HCT116 (cell line): ENCODE data around the gene CLRN1. TPM values are rescaled to one million over a fixed set of nuclear protein-coding genes. Genes with fewer than 3 reads are reported as not detected.
"Not testable (repeated sequence)": the region's sequence is repeated elsewhere in the genome, so short reads cannot be mapped to it uniquely, and the experiment has no call there.

Source experiments
- ATAC-seq: fragments of 200-7000 bp; cut with Tn5 transposase; 2 replicates; pipeline ENCODE4 v1.9.1; 2020; ENCODE audit warnings: mild to moderate bottlenecking, moderate library complexity
- BruUV-seq: library from RNA; stranded (reverse); fragments of 400-500 nt; replicated peaks from 2 replicates; lab custom pipeline; 2021; lab: Mats Ljungman, UMichigan
- CTCF ChIA-PET: fragments of 300-600 bp; sonication (Branson Sonifier 250); formaldehyde crosslinking; loops from one replicate; lab custom pipeline; 2021; ENCODE audit warnings: antibody characterized with exemption; lab: Charles Lee
- POLR2A ChIA-PET: fragments of 300-600, 350-600 bp; sonication (Branson Sonifier 250); formaldehyde crosslinking; loops from one replicate; lab custom pipeline; 2021; ENCODE audit warnings: antibody characterized with exemption; lab: Charles Lee
- RAD21 ChIA-PET, 2 experiments: fragments of 300-600 bp; sonication (Branson Sonifier 250); formaldehyde crosslinking; loops; one replicate each; lab custom pipeline; 2023; ENCODE audit warnings: low total read pairs in 2 of 2; ENCODE audit not compliant: uncharacterized antibody in 2 of 2, unreplicated experiment in 2 of 2, low non-redundant PET in 1 of 2; lab: Charles Lee
- DNase-seq: peaks from one replicate; pipeline ENCODE4 v3.0.0-alpha.2; 2010; ENCODE audit warnings: low read depth, low spot score
- H2AFZ ChIP-seq: fragments of 200-600 bp; shearing (Covaris generic), sonication (generic); 2 replicates; pipeline ENCODE4 v1.6.1; 2017; ENCODE audit warnings: low read depth, mixed run types, mixed read lengths, antibody characterized with exemption, low read length; ENCODE audit not compliant: poor library complexity, severe bottlenecking
- H3K27ac ChIP-seq: 2 replicates; pipeline ENCODE4 v1.5.1; 2012; ENCODE audit warnings: low read depth, low read length
- H3K27me3 ChIP-seq: fragments of 200-600 bp; sonication (generic); 2 replicates; pipeline ENCODE4 v1.6.1; 2016; ENCODE audit warnings: mixed run types, low read length, mixed read lengths; ENCODE audit not compliant: insufficient read depth
- H3K36me3 ChIP-seq, 2 experiments: fragments of 200-500 bp in 1 of 2; fragments of 200-600 bp in 1 of 2; sonication (Bioruptor generic) in 1 of 2; sonication (generic) in 1 of 2; 2 replicates each; pipeline versions ENCODE4 v1.5.1 to v1.6.1; 2014 to 2016; ENCODE audit warnings: low read length in 2 of 2, inconsistent platforms in 1 of 2, mixed read lengths in 1 of 2, mixed run types in 1 of 2; ENCODE audit not compliant: insufficient read depth in 2 of 2, control insufficient read depth in 1 of 2
- H3K4me1 ChIP-seq, 2 experiments: fragments of 200-600 bp in 1 of 2; sonication (generic) in 1 of 2; 2 replicates each; pipeline versions ENCODE4 v1.5.1 to v1.6.1; 2012 to 2017; ENCODE audit warnings: low read length in 2 of 2, inconsistent platforms in 1 of 2, mild to moderate bottlenecking in 1 of 2, mixed read lengths in 1 of 2, mixed run types in 1 of 2, moderate library complexity in 1 of 2; ENCODE audit not compliant: insufficient read depth in 2 of 2, control insufficient read depth in 1 of 2
- H3K4me2 ChIP-seq: fragments of 200-600 bp; sonication (generic); 2 replicates; pipeline ENCODE4 v1.6.1; 2017; ENCODE audit warnings: mixed run types, low read length, mixed read lengths
- H3K4me3 ChIP-seq, 2 experiments: fragments of 200-600 bp in 1 of 2; sonication (generic) in 1 of 2; replicated peaks in 1 of 2; 2 replicates each; pipeline ENCODE4 v1.5.1; 2011 to 2016; ENCODE audit warnings: low read length in 2 of 2, control low read depth in 1 of 2, low read depth in 1 of 2, mild to moderate bottlenecking in 1 of 2, mixed read lengths in 1 of 2, mixed run types in 1 of 2
- H3K79me2 ChIP-seq: fragments of 200-600 bp; sonication (generic); 2 replicates; pipeline ENCODE4 v1.6.1; 2017; ENCODE audit warnings: mild to moderate bottlenecking, mixed run types, low read length, moderate library complexity, mixed read lengths; ENCODE audit not compliant: insufficient read depth
- H3K9ac ChIP-seq: fragments of 200-600 bp; sonication (generic); 2 replicates; pipeline ENCODE4 v1.6.1; 2016; ENCODE audit warnings: low read length, mixed read lengths
- H3K9me2 ChIP-seq: fragments of 200-600 bp; sonication (generic), shearing (Covaris generic); 2 replicates; pipeline ENCODE4 v1.6.1; 2017; ENCODE audit warnings: mixed run types, mild to moderate bottlenecking, moderate library complexity; ENCODE audit not compliant: insufficient read depth
- H3K9me3 ChIP-seq, 2 experiments: fragments of 200-500 bp in 1 of 2; fragments of 200-600 bp in 1 of 2; sonication (Bioruptor generic) in 1 of 2; sonication (generic) in 1 of 2; 2 replicates each; pipeline ENCODE4 v1.6.1; 2014 to 2017; ENCODE audit warnings: low read length in 2 of 2, mixed read lengths in 2 of 2, inconsistent platforms in 1 of 2, low read depth in 1 of 2, mild to moderate bottlenecking in 1 of 2, mixed run types in 1 of 2, moderate library complexity in 1 of 2; ENCODE audit not compliant: control insufficient read depth in 1 of 2, insufficient read depth in 1 of 2
- H4K20me1 ChIP-seq: fragments of 200-600 bp; sonication (generic), shearing (Covaris generic); 2 replicates; pipeline ENCODE4 v1.6.1; 2017; ENCODE audit warnings: mixed run types, mild to moderate bottlenecking, moderate library complexity; ENCODE audit not compliant: insufficient read depth
- ATF3 ChIP-seq: IDR thresholded peaks from 2 replicates; pipeline ENCODE4 v1.6.1; 2012
- ELF1 ChIP-seq: IDR thresholded peaks from 2 replicates; pipeline ENCODE4 v1.6.1; 2012; ENCODE audit warnings: low read depth, borderline replicate concordance
- EZH2phosphoT487 ChIP-seq: fragments of 200-600 bp; IDR thresholded peaks from 2 replicates; pipeline ENCODE4 v1.6.1; 2018; ENCODE audit warnings: antibody characterized with exemption, borderline replicate concordance
- SIN3A ChIP-seq: IDR thresholded peaks from 2 replicates; pipeline ENCODE4 v1.6.1; 2012; ENCODE audit warnings: low read depth
- SP1 ChIP-seq: IDR thresholded peaks from 2 replicates; pipeline ENCODE4 v1.6.1; 2012; ENCODE audit warnings: low read depth
- intact Hi-C: fragments of 100-400 bp; cut with micrococcal nuclease; formaldehyde crosslinking; loops from 2 replicates; pipeline ENCODE4 v1.10.0; 2022
- total RNA-seq: library from RNA; stranded (reverse); gene quantifications from one replicate; pipeline ENCODE4 v1.2.1, GENCODE V29; 2021; ENCODE audit not compliant: unreplicated experiment

CLRN1 gene
- total RNA-seq, 1 experiment from 2014 or later, result not detected

GRCh38 chr3:150989208-150989607 lies 16.7 kb upstream of the CLRN1 start:
- CTCF ChIA-PET, result no interaction called here
- Histone ChIP-seq H3K4me3 (no peak overlapping the region), H3K36me3 (no peaks in the 10 kb centered on the region), H3K9ac (no peak overlapping the region), H3K4me2 (no peak overlapping the region), H3K27ac (no peak overlapping the region), H3K9me2 (no peaks in the 10 kb centered on the region), H3K4me1 (no peaks in the 10 kb centered on the region), H3K27me3 (no peaks in the 10 kb centered on the region), H2AFZ (no peak overlapping the region), H4K20me1 (no peaks in the 10 kb centered on the region), H3K9me3 (no peaks in the 10 kb centered on the region), H3K79me2 (no peaks in the 10 kb centered on the region)
- intact Hi-C loops, result no loop called here
- POLR2A ChIA-PET, result interaction anchor here (0.9 kb wide), 1 partner anchor 9 kb away, joined by 4 read pairs; no protein-coding TSS in a partner anchor
- DNase-seq (no peak), ATAC-seq (no peak)
- RAD21 ChIA-PET, result no interaction called here
- BruUV-seq, result no TSS peak
- TF ChIP-seq ATF3 (no peak), EZH2phosphoT487 (no peak), SP1 (no peak), SIN3A (no peak), ELF1 (no peak)

GRCh38 chr3:150988395-150988794 lies 15.9 kb upstream of the CLRN1 start:
- H3K4me1 ChIP-seq, DNase-seq, H3K4me3 ChIP-seq, POLR2A ChIA-PET, H4K20me1 ChIP-seq, H3K9ac ChIP-seq, H3K4me2 ChIP-seq, H3K9me3 ChIP-seq, H3K9me2 ChIP-seq, CTCF ChIA-PET, H3K27ac ChIP-seq, H3K79me2 ChIP-seq, H3K36me3 ChIP-seq, H2AFZ ChIP-seq, intact Hi-C loops, BruUV-seq, H3K27me3 ChIP-seq, RAD21 ChIA-PET, ATAC-seq: not testable (repeated sequence)
